GM18508 (cell line): ENCODE data around the gene ENC1.
A peak's percentile ranks its signal among the peaks of the same experiment; 100 is the strongest.

Experiments used
- ATAC-seq: cut with Tn5 transposase; IDR thresholded peaks from one replicate; pipeline ENCODE4 v1.9.1; 2021; ENCODE audit warnings: moderate number of reproducible peaks; ENCODE audit not compliant: insufficient read depth, unreplicated experiment

Gene ENC1

DNA sequence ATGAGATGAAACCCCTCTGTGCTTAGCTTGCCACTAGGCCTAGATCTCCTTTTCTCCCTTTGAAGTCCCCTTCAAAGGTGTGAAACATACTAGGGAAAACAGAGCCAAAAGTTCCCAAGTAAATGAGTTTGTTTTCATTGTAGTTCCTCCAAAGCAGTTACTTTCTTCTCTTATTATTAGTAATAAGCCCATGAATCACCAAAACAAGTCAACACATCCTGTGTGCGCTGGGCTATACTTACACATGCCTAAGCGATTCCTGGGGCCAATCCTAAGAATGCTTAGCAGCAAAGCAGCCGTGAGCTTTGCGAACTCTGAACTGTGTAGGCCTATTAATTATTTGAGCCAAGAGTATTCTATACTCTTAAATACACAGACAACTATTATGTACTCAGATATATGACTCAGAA lies 7.6 kb downstream of the ENC1 start:
- no peak for ATAC-seq

- peak; percentile 90 for ATAC-seq
Measured at GRCh38 chr5:74631081-74631953, 9.2 kb downstream of the ENC1 start.

GRCh38 chr5:74630453-74631066 lies 10.0 kb downstream of the ENC1 start:
- ATAC-seq = no peak

DNA sequence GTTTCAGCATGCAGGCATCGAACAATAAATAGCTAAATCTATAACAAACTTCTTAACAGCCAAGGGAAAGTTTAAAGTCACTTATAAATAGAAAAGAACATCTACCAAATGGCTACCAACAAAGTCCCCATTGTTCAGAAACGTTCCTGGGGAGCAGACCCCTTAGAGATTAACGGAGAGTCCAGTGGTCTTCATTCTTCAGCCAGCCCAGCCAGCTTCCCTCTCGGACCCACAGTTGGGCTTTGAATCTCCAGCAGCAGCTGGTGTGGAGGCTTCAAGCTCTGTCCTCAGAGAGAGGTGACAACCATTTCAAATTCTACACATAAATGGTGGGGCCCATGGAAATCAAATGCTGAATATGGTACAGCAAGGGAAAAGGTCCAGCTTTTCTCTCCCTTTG lies 11.2 kb downstream of the ENC1 start:
- no peak for ATAC-seq

DNA sequence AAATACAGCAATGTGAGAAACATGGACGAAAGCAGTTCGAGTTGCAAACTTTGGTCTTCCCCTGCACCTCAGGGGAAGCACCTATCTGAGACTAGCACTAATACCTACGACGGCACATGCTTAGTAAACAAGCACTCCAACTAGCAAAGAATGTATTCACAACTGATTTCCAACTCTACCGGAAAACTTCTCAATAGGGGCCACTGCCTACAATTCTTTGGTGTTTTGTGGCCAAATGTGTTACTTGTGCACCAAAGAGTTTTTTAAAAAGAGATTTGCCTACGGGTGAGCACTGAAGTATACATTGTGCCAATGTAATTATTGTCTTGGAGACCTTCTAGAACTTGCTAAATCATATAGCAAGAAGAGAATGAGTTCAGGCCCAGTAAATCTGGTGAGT lies 12.2 kb downstream of the ENC1 start:
- no peak for ATAC-seq

GRCh38 chr5:74627646-74628279 lies 12.8 kb downstream of the ENC1 start:
- no peak for ATAC-seq

DNA sequence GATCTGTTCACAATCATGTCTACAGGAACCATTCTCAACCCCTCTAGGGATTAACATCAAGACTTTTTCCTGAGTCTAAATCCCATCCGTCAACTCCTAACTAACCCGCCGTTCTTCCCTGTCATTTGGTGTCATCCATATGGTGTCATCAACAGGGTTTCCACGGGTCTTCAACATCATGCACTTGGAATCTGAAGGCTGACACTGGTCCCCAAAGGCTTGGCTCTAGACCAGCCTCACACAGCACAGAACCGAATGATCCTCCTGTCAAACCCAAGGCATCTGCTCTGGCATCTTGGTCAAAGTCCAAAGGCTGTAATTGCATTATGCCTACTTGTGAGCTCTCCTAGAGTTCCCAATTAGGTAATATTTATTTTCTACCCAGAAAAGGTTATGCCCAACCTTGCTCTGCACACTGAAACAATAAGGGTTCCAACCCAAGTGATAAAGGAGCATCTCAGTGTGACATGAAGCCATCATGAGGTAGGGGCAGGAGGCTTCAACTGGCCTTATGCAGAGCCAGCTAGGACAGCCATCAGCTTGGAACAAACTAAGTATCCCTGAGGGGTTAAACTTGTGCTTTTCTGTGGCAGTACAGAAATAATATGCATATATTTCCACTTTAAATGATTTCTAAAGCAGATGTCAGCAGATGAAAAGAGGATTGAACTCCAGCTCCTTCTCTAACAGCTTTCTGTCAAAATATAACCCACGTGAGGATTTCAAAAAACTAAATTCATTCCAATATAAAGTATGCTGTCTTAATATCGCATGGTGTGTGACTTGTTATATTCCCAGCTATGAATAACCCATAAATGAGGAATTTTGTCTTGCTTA lies 13.9 kb downstream of the ENC1 start:
- ATAC-seq = no peak

DNA sequence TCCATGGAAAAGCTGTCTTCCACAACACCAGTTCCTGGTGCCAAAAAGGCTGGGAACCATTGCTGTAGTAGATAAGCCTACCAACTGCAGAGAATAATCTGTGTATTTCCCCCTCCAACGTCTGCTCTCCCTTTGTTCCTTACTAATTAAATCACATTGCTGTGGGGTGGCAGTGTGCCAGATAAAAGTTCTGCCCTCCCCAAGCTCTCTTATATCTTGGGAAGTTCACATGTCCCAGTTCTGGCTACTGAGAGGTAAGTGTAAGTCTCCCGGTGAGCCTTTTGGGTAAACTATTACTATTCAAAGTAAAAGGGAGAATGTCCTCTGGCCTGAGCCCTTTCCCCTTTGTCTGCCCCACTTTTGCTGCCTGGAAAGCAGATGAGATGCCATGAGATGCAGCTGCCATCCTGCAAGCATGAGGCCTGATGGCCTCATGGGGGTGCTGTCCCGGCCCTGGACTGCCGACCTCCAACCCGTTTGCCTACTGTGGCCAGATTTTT lies 14.7 kb downstream of the ENC1 start:
- ATAC-seq = no peak

GRCh38 chr5:74624931-74625505 lies 15.5 kb downstream of the ENC1 start:
- no peak for ATAC-seq

DNA sequence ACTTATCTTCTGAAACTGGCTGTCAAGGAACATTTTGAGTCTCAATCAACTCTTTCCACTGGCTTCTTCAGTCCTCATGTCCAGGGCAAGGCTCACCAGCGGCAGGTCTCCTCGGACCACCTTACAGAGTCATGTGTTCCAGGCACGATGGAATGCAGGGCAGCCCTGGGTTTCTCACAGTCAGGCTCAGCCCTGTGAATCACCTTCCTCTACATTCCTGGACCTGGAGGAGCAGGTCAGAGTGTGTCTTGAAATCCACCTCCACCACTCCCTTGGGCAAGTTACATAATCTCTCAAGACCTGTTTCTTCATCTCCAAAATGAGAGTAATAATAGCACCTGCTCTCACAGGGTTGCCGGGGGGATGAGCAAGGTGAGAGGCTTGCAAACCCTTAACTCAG lies 16.0 kb downstream of the ENC1 start:
- no peak for ATAC-seq

GRCh38 chr5:74623748-74624408 lies 16.6 kb downstream of the ENC1 start:
- ATAC-seq = no peak

- no peak for ATAC-seq
Measured at GRCh38 chr5:74623006-74623611, 17.4 kb downstream of the ENC1 start.

- ATAC-seq = no peak
Measured at GRCh38 chr5:74622122-74622521, 18.4 kb downstream of the ENC1 start.

GRCh38 chr5:74621492-74621891 lies 19.0 kb downstream of the ENC1 start:
- no peak for ATAC-seq

GRCh38 chr5:74619308-74619707 lies 21.2 kb downstream of the ENC1 start:
- no peak for ATAC-seq

- no peak for ATAC-seq
Measured at GRCh38 chr5:74618106-74618505, 22.4 kb downstream of the ENC1 start.

- ATAC-seq = no peak
Measured at GRCh38 chr5:74617202-74617601, 23.3 kb downstream of the ENC1 start.

DNA sequence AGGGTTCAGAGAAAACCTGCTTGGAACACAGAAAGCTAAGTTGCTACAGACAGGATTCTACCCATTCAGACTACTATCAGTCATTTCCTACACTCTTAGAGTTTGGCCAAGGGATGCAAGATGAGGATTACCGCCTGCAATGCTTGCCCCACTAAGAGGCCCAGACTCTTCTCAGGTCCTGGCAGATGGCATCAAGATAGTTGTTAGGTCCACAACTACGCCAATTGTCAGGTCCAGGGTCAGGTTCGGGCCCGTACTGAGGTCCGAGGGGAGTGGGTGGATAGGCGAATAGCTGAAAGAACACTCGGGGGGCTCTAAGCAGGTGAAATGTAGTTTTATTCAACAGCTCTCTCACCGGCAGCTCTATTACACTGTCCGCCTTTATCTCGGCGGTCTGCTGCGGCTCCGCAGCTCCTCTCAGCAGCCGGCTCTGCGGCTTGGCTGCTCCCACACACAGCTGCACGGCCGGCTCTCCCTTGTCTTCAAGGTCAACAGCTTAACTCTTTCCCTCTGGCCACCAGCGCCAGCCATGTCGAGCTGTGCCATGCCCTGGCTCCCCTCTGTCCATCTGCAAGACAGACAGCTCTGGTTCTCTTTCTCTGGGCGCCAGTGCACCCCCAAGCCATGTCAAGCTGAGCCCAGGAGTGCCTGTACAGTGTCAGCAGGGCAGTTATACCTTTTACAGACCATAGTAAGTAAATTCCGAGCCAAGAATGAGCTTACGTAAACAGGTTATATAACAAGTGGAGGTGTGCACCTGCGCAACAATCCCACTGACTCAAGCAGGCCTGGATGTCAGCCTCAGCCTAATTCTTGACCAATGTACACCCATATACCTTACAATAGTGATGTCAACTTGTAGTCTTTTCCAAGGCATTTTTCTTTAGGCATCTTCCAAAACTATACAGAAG lies 24.0 kb downstream of the ENC1 start:
- ATAC-seq = no peak
